GM12801 (cell line): ENCODE measurements around the gene SCD5.

Experiments used
- TF ChIP-seq, protein P1 (sequence below): IDR thresholded peaks from one replicate; pipeline ENCODE4 v1.5.1; 2011; ENCODE audit warnings: control low read depth; ENCODE audit not compliant: insufficient read length; ENCODE audit errors: extremely low read depth

Gene SCD5

DNA sequence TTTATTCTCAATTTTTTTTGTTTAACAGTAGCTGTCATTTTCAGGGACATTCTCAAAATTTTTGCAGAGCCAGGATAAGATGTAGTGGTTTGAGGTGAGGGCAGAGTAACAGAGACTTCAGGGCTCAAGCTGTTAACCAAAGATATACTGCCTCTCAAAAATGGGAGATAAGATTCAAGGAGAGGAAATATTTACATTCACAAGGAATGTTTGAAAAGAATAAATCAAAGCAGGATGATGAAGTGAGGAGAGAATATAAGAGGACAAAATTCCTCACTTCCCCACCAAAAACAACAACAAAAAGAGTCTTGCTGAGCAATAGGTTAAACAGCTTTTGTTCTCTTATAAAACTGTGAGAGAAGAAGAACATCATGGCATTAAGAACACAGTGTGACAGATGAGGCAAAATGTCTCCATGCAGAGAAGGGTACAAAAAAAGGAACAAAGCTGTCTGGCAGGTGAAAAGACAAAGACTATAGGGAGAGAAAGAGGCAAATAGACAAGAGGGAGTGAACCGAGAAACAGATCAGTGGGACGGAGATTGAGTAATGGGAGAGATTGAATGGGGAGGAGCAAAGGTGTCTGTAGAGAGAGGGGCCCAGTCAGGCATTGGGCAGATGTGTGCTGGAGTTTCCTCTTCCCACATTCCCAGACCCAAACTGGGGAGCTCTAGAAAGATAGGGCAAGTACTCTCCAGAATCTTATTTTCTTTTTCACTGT is 130.7 kb downstream of the SCD5 start:
- TF ChIP-seq, protein P1, sequence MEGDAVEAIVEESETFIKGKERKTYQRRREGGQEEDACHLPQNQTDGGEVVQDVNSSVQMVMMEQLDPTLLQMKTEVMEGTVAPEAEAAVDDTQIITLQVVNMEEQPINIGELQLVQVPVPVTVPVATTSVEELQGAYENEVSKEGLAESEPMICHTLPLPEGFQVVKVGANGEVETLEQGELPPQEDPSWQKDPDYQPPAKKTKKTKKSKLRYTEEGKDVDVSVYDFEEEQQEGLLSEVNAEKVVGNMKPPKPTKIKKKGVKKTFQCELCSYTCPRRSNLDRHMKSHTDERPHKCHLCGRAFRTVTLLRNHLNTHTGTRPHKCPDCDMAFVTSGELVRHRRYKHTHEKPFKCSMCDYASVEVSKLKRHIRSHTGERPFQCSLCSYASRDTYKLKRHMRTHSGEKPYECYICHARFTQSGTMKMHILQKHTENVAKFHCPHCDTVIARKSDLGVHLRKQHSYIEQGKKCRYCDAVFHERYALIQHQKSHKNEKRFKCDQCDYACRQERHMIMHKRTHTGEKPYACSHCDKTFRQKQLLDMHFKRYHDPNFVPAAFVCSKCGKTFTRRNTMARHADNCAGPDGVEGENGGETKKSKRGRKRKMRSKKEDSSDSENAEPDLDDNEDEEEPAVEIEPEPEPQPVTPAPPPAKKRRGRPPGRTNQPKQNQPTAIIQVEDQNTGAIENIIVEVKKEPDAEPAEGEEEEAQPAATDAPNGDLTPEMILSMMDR: no peak

DNA sequence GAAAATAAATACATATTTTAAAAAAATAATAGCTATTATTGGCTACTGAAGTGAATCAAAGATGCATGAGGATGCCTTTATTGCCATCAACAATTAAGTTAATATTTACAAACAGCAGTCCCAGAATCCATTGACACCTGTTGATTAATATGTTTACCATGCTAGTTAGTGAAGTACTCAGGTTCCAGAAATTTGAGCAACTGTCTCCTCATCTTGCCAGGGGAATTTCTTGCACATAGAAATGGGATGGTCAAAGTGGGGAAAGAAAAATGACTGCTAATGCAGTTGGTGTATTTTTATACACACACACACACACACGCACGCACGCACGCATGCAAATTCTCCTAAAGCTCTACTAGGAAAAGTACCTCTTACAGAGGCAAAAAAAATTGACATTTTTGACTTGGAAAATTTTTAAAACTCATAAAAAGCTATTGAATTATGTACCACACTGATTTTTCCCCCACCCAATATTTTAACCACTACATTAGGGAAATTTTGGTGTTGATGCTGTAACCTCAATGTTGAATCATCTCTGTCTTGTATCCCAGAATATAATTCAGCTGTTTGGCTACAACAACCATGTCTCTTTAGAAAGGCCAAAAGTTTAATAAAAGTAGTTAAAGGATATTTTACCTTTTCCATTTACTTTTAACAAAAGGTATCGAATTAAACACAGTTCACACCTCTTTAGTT is 131.5 kb downstream of the SCD5 start:
- TF ChIP-seq, protein P1: no peak

DNA sequence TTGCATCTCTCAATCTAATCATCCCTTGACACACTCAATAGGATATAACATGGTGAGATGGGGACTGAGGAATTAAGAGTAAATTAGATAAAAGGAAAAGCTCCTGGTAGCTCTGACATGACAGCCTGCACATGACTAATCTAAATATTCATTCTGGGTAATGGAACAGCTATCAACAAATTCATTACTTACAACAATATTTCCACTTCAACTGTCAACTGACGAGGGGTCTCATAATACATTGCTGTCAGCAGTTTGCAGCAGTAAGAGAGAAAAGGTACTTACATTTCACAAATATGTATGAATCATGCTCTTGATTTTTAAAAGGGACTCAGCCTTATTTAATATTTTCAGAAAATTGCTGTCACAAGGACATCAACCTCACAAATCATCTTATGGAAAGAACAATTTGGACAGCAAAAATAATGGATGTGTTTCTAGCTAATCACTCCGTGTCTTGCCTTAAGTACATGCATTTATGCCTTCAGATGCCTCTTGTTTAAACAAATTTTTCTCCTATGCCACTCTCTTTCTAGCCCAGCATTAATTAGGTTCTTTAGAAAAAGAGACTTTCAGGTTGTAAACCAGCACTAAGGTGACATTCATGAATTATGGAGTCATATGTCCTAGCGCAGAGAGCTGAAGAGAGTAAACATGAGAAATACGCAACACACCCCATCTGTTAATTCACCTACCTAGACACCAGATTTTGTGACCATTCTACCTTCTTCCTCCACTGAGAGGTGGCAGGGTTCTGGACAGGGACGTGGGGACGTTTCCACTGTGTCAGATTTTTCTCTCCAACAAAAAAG is 137.2 kb downstream of the SCD5 start:
- TF ChIP-seq, protein P1: no peak

DNA sequence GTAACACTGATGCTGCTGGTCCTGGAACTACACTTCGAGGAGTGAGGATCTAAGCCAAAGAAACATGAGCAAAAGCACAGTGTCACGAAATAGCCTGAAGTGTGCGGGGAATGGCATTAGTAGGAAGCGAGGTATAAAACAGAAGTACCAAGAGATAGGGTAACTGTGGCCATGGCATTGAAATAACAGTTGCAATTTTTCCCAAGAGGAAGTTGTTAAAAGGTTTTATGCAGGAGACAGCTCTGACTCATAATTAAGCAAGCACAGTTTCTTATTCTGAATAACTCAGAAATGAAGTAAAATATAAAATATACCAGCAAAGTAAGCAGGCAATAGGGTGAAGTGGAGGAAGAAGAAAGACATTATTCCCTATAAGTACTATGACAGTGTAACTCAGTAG is 146.5 kb downstream of the SCD5 start:
- TF ChIP-seq, protein P1: no peak

DNA sequence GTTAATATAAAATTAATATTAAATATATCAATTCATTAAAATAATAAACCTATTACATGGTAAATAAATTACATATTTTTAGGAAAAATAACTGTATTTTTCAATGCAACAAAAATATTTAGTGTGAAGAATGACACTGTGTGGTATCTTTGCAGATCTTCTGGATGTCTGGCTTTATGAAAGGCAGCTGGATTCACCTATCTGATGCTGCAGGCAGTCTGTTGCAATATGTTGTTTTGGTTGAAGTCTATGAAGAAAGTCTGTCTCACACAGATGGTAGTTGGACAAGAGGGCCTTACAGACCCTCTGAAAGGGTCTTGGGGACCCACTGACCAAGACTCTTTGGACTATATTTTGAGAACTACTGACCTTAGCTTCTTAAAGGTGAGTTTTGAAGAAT is 147.7 kb downstream of the SCD5 start:
- TF ChIP-seq, protein P1: no peak

DNA sequence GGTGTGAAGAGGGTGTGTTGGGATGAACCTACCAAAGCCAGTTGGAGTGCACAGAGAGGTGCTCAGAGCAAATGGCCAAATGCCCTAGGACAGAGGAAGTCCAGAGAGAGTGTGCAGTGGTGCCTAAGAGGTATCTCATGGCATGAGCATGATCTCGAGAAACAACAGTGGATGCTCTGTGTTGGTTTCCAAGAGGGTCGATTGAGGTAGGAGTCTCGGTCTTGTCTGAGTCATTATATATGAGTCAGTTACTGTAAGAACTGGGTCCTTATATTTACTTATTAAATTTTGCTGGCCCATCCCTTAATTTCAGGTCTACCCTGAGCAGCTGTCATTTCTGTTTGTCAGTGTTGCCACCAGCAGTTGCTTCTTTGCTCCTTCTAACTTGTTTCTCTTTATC is 150.2 kb downstream of the SCD5 start:
- TF ChIP-seq, protein P1: no peak

DNA sequence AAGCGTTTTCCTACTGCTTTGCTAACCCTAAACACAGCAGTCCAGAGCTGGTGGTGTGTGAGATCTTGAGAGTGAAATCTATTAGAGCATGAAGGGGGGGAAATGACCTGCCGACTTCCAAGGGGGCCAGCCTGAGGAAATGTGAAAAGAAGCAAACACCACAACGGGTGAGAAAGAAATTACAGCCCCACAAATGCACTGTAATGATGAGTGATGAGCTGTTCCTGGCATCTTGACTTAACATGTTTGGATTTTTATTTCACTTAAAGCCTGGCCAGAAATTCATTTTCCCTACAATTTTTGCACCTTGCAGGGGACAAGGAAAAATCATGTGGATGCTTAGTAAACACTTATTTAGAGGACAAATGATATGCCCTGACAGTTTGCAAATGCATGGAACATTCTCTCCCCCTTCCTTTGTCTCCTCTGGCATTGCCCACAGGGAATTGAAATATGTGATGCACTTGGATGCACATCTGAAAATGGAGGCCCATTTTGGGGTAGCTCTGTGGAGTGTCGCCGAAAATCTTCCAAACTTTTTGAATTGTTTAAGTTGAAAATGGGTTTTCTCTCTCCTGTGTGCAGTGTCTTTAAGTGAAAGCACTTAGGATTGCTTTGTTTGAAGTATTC is 152.5 kb downstream of the SCD5 start:
- TF ChIP-seq, protein P1: no peak
